Measurements from ENCODE around the gene DNAJB2.

Gene DNAJB2

GRCh38 chr2:219261024-219261855, 17.9 kb upstream of the DNAJB2 start:
- DNase-seq = no peak

GRCh38 chr2:219266232-219266631, 12.9 kb upstream of the DNAJB2 start:
- DNase-seq = no peak

GRCh38 chr2:219266886-219267285, 12.3 kb upstream of the DNAJB2 start:
- DNase-seq = no peak

GRCh38 chr2:219268294-219268693, 10.9 kb upstream of the DNAJB2 start:
- no peak for DNase-seq

GRCh38 chr2:219269362-219270054, 9.7 kb upstream of the DNAJB2 start:
- no peak for DNase-seq

GRCh38 chr2:219270055-219270372, 9.2 kb upstream of the DNAJB2 start:
- no peak for DNase-seq

GRCh38 chr2:219271021-219271420, 8.1 kb upstream of the DNAJB2 start:
- DNase-seq = no peak

- DNase-seq = no peak
Measured at GRCh38 chr2:219272356-219272755, 6.8 kb upstream of the DNAJB2 start.

- no peak for DNase-seq
Measured at GRCh38 chr2:219272995-219273394, 6.2 kb upstream of the DNAJB2 start.

GRCh38 chr2:219273937-219274336, 5.2 kb upstream of the DNAJB2 start:
- no peak for DNase-seq

GRCh38 chr2:219274361-219274921, 4.7 kb upstream of the DNAJB2 start:
- no peak for DNase-seq

- peak; percentile 55 for DNase-seq
Measured at GRCh38 chr2:219277703-219278654, 1.2 kb upstream of the DNAJB2 start.

- DNase-seq = no peak
Measured at GRCh38 chr2:219278655-219279150, 463 bp upstream of the DNAJB2 start.

GRCh38 chr2:219279916-219280516, 850 bp downstream of the DNAJB2 start:
- no peak for DNase-seq

GRCh38 chr2:219280651-219281050, 1.5 kb downstream of the DNAJB2 start:
- no peak for DNase-seq

- no peak for DNase-seq
Measured at GRCh38 chr2:219281588-219281987, 2.4 kb downstream of the DNAJB2 start.

- no peak for DNase-seq
Measured at GRCh38 chr2:219282375-219282774, 3.2 kb downstream of the DNAJB2 start.

- no peak for DNase-seq
Measured at GRCh38 chr2:219282943-219283581, 3.9 kb downstream of the DNAJB2 start.

- no peak for DNase-seq
Measured at GRCh38 chr2:219284501-219285372, 5.6 kb downstream of the DNAJB2 start.

GRCh38 chr2:219285373-219285735, 6.2 kb downstream of the DNAJB2 start:
- no peak for DNase-seq

GRCh38 chr2:219285894-219286425, 6.8 kb downstream of the DNAJB2 start:
- no peak for DNase-seq

All from inflammatory macrophage treated with lipopolysaccharide for 4 hours (primary cell).